Endothelial cell of umbilical vein (primary cell): ENCODE results near the gene NLRP9. TPM values are rescaled to one million over a fixed set of nuclear protein-coding genes. Genes with fewer than 3 reads are reported as not detected.

Source experiments
- BruUV-seq: library from RNA; stranded (reverse); fragments of 400-500 nt; replicated peaks from 2 replicates; lab custom pipeline; 2021; lab: Mats Ljungman, UMichigan
- CTCF ChIA-PET: fragments of 300-600, 350-600 bp; sonication (Branson Sonifier 250); formaldehyde crosslinking; loops from one replicate; lab custom pipeline; 2021; ENCODE audit warnings: antibody characterized with exemption, inconsistent platforms; lab: Charles Lee
- POLR2A ChIA-PET: fragments of 300-600, 350-600 bp; sonication (Branson Sonifier 250); formaldehyde crosslinking; loops from one replicate; lab custom pipeline; 2021; ENCODE audit warnings: antibody characterized with exemption, inconsistent platforms; lab: Charles Lee
- DNase-seq: peaks from one replicate; pipeline ENCODE4 v3.0.0-alpha.2; 2011; ENCODE audit warnings: low read depth, low spot score
- FAIRE-seq: peaks from 2 replicates; lab custom pipeline; 2011; peaks lifted over from hg19 to GRCh38; lab: Jason Lieb, UNC
- H2AFZ ChIP-seq: 2 replicates; pipeline ENCODE4 v1.6.0; 2012; ENCODE audit warnings: low read depth, low read length, control low read depth, inconsistent platforms
- H3K27ac ChIP-seq: 2 replicates; pipeline ENCODE4 v1.5.1; 2011; ENCODE audit warnings: low read depth, mild to moderate bottlenecking, control low read depth, low read length, moderate library complexity; ENCODE audit not compliant: insufficient read depth
- H3K27me3 ChIP-seq, 2 experiments: 2 replicates each; pipeline versions ENCODE4 v1.6.0 to v1.6.1; 2011; ENCODE audit warnings: low read length in 2 of 2, mixed read lengths in 1 of 2; ENCODE audit not compliant: control insufficient read depth in 2 of 2, insufficient read depth in 2 of 2
- H3K36me3 ChIP-seq, 2 experiments: 2 replicates in 1 of 2; 3 replicates in 1 of 2; pipeline ENCODE4 v1.5.1; 2011; ENCODE audit warnings: low read length in 2 of 2, mild to moderate bottlenecking in 1 of 2, moderate library complexity in 1 of 2; ENCODE audit not compliant: control insufficient read depth in 2 of 2, insufficient read depth in 2 of 2; ENCODE audit errors: extremely low read depth in 1 of 2
- H3K4me1 ChIP-seq: 3 replicates; pipeline ENCODE4 v1.5.1; 2011; ENCODE audit warnings: mild to moderate bottlenecking, low read length; ENCODE audit not compliant: control insufficient read depth, insufficient read depth; ENCODE audit errors: extremely low read depth
- H3K4me2 ChIP-seq: 2 replicates; pipeline ENCODE4 v1.6.1; 2011; ENCODE audit warnings: low read length, control low read depth, mixed read lengths; ENCODE audit not compliant: insufficient read depth
- H3K4me3 ChIP-seq, 3 experiments: fragments of 200-600 bp in 1 of 3; sonication (generic), shearing (Covaris generic) in 1 of 3; replicated peaks in 1 of 3; 2 replicates each; pipeline ENCODE4 v1.5.1; 2011 to 2016; ENCODE audit warnings: control low read depth in 3 of 3, low read length in 3 of 3, mild to moderate bottlenecking in 2 of 3, inconsistent platforms in 1 of 3, low read depth in 1 of 3, moderate library complexity in 1 of 3; ENCODE audit not compliant: insufficient read depth in 1 of 3
- H3K79me2 ChIP-seq: 2 replicates; pipeline ENCODE4 v1.6.0; 2012; ENCODE audit warnings: low read length, inconsistent platforms; ENCODE audit not compliant: control insufficient read depth, insufficient read depth
- H3K9ac ChIP-seq: replicated peaks from 2 replicates; pipeline ENCODE3; 2011; ENCODE audit warnings: low read length, control low read depth; ENCODE audit not compliant: insufficient read depth; ENCODE audit errors: extremely low read depth
- H3K9me1 ChIP-seq: replicated peaks from 3 replicates; pipeline ENCODE4 v1.6.0; 2011; ENCODE audit warnings: mild to moderate bottlenecking, low read length; ENCODE audit not compliant: control insufficient read depth, insufficient read depth; ENCODE audit errors: extremely low read depth
- H3K9me3 ChIP-seq: replicated peaks from 2 replicates; pipeline ENCODE4 v1.5.1; 2012; ENCODE audit warnings: low read length, inconsistent platforms; ENCODE audit not compliant: control insufficient read depth, insufficient read depth
- H4K20me1 ChIP-seq: replicated peaks from 2 replicates; pipeline ENCODE3; 2011; ENCODE audit warnings: mild to moderate bottlenecking, low read length; ENCODE audit not compliant: control insufficient read depth, insufficient read depth; ENCODE audit errors: extremely low read depth
- CTCF ChIP-seq, 2 donors: IDR thresholded peaks; 1 replicate in 1 of 2; 2 replicates in 1 of 2; pipeline ENCODE4 v1.5.1; 2011; ENCODE audit warnings: low read length in 2 of 2, mild to moderate bottlenecking in 2 of 2, moderate library complexity in 2 of 2, control low read depth in 1 of 2, inconsistent platforms in 1 of 2, low read depth in 1 of 2; ENCODE audit not compliant: insufficient read depth in 1 of 2; ENCODE audit errors: extremely low read depth in 1 of 2
- EZH2 ChIP-seq: IDR thresholded peaks from 2 replicates; pipeline ENCODE4 v1.6.1; 2012; ENCODE audit warnings: borderline replicate concordance, low read depth, mild to moderate bottlenecking, moderate library complexity, low read length, inconsistent platforms; ENCODE audit not compliant: severe bottlenecking
- FOS ChIP-seq: IDR thresholded peaks from 2 replicates; pipeline ENCODE4 v1.6.1; 2011; ENCODE audit warnings: mild to moderate bottlenecking, low read length, moderate library complexity, borderline replicate concordance; ENCODE audit not compliant: insufficient read depth
- GATA2 ChIP-seq: IDR thresholded peaks from 2 replicates; pipeline ENCODE4 v1.7.0; 2011; ENCODE audit warnings: low read depth, mild to moderate bottlenecking, moderate library complexity, mixed read lengths, low read length; ENCODE audit not compliant: insufficient read length, insufficient read depth
- JUN ChIP-seq: IDR thresholded peaks from 2 replicates; pipeline ENCODE4 v1.6.1; 2011; ENCODE audit warnings: borderline replicate concordance, low read depth; ENCODE audit not compliant: insufficient read length, insufficient read depth
- MAX ChIP-seq: IDR thresholded peaks from 2 replicates; pipeline ENCODE4 v1.6.1; 2011; ENCODE audit not compliant: insufficient read depth, insufficient read length
- MYC ChIP-seq: IDR thresholded peaks from one replicate; pipeline ENCODE4 v1.6.1; 2011; ENCODE audit warnings: mild to moderate bottlenecking, low read depth, low read length
- POLR2A ChIP-seq: IDR thresholded peaks from 2 replicates; pipeline ENCODE4 v1.6.1; 2012; ENCODE audit warnings: low read depth, mild to moderate bottlenecking, control low read depth, low read length
- POLR2AphosphoS5 ChIP-seq: IDR thresholded peaks from 2 replicates; pipeline ENCODE4 v1.6.1; 2012; ENCODE audit warnings: low read depth, mild to moderate bottlenecking, control low read depth, low read length, moderate library complexity; ENCODE audit not compliant: insufficient read depth
- dilution Hi-C: fragments of 300-500 bp; cut with MboI; formaldehyde crosslinking; loops from one replicate; pipeline ENCODE4 v1.15.0; 2019; ENCODE audit warnings: low sequenced_read_pairs; ENCODE audit not compliant: extremely low pct_ligation_motif_present
- intact Hi-C: fragments of 100-400 bp; cut with micrococcal nuclease; formaldehyde crosslinking; loops from one replicate; pipeline ENCODE4 v1.10.0; 2022
- polyA plus RNA-seq, 4 experiments: library from polyadenylated mRNA; depleted of rRNA in 3 of 4; stranded (reverse) in 3 of 4; unstranded in 1 of 4; fragments of >200 nt; gene quantifications; 2 replicates each; pipeline versions ENCODE4 v1.2.1 to v1.2.3, GENCODE V29; 2011 to 2012; ENCODE audit warnings: missing spikeins in 1 of 4
- total RNA-seq: library from RNA; stranded (reverse); gene quantifications from 2 replicates; pipeline ENCODE4 v1.2.3, GENCODE V29; 2021

The NLRP9 gene
- total and polyA plus RNA-seq, 2 donors (not counting 3 experiments of a cell fraction or from before 2014, with no cell fraction given) = not detected

- dilution Hi-C loops (no loop called here), intact Hi-C loops (no loop called here)
- peak overlapping the region; percentile 47 for H3K27ac ChIP-seq
- H3K4me2 ChIP-seq = peak overlapping the region; percentile 91
- peaks cover 76% of the 10 kb centered on the region for H3K79me2 ChIP-seq
- H3K4me3 ChIP-seq = no peak overlapping the region
- H4K20me1 ChIP-seq = no peaks in the 10 kb centered on the region
- ChIA-PET CTCF (interaction anchor here (1.3 kb wide), 1 partner anchor 21 kb away, joined by 3 read pairs; no protein-coding TSS in a partner anchor), POLR2A (no interaction called here)
- H2AFZ ChIP-seq = no peak overlapping the region
- TF ChIP-seq CTCF (IDR thresholded peaks at IDR 0.05; ENCODE audit: extremely low read depth in 1 of 2, insufficient read depth in 1 of 2, low read depth in 1 of 2, low read length in 2 of 2) = no peak
- TF ChIP-seq JUN = no peak
- TF ChIP-seq POLR2AphosphoS5 = no peak
- no peak for TF ChIP-seq FOS
- TF ChIP-seq EZH2 = no peak
- no peak for TF ChIP-seq GATA2
- no peak for TF ChIP-seq MYC
- TF ChIP-seq POLR2A = no peak
- TF ChIP-seq MAX = no peak
- no peaks in the 10 kb centered on the region for H3K9me3 ChIP-seq
- peaks cover 40% of the 10 kb centered on the region for H3K4me1 ChIP-seq
- peaks cover 11 to 21% of the 10 kb centered on the region in 2 experiments for H3K36me3 ChIP-seq
- H3K9me1 ChIP-seq = no peaks in the 10 kb centered on the region
- H3K9ac ChIP-seq = no peak overlapping the region
- BruUV-seq = no TSS peak
- DNase-seq = no peak
- H3K27me3 ChIP-seq = no peaks in the 10 kb centered on the region
- FAIRE-seq = no peak
These were observed 60.0 kb downstream of the NLRP9 start for GRCh38 chr19:55678121-55678671.
